Activated naive CD4-positive, alpha-beta T cell treated with anti-CD3 and anti-CD28 coated beads, Interleukin-2, amount 50 U/mL, for 24 hours (primary cell): ENCODE data around the gene PTDSS2.

ENCODE experiments used
- H3K27ac Mint-ChIP-seq: one replicate; pipeline ENCODE4 v1.8.0; 2021; ENCODE audit warnings: mild to moderate bottlenecking, mixed read lengths
- H3K27me3 Mint-ChIP-seq: one replicate; pipeline ENCODE4 v1.8.0; 2021; ENCODE audit warnings: mixed read lengths
- H3K36me3 Mint-ChIP-seq: one replicate; pipeline ENCODE4 v1.8.0; 2021; ENCODE audit warnings: mixed read lengths
- H3K4me1 Mint-ChIP-seq: one replicate; pipeline ENCODE4 v1.8.0; 2021; ENCODE audit warnings: mixed read lengths
- H3K4me3 Mint-ChIP-seq: one replicate; pipeline ENCODE4 v1.8.0; 2021; ENCODE audit warnings: mild to moderate bottlenecking, mixed read lengths
- H3K9me3 Mint-ChIP-seq: one replicate; pipeline ENCODE4 v1.8.0; 2021; ENCODE audit warnings: mixed read lengths

PTDSS2 gene

GRCh38 chr11:539971-540481 is 89.9 kb downstream of the PTDSS2 start:
- Mint-ChIP-seq H3K27me3 (no peaks in the 10 kb centered on the region), H3K27ac (no peak overlapping the region), H3K4me1 (peaks cover 3% of the 10 kb centered on the region), H3K36me3 (no peaks in the 10 kb centered on the region), H3K4me3 (no peak overlapping the region), H3K9me3 (no peaks in the 10 kb centered on the region)
